Heart left ventricle (tissue), 16 donors: Measurements from ENCODE around the gene ALDH4A1. TPM values are rescaled to one million over a fixed set of nuclear protein-coding genes. Genes with fewer than 3 reads are reported as not detected.
A peak's percentile ranks its signal among the peaks of the same experiment; 100 is the strongest.

Experiments used
- ATAC-seq, 4 donors: fragments of 200-7000 bp; cut with Tn5 transposase; one replicate each; pipeline ENCODE4 v1.9.1; 2020 to 2022; ENCODE audit warnings: moderate library complexity in 4 of 4, mild to moderate bottlenecking in 3 of 4, moderate number of reproducible peaks in 1 of 4
- DNase-seq, 5 donors: peaks; one replicate each; pipeline ENCODE4 v3.0.0-alpha.2; 2020
- H3K27ac ChIP-seq, 12 donors: fragments of 200-600 bp; sonication (generic) in 4 of 12; one replicate each; pipeline versions ENCODE4 v1.5.0 to v1.8.0; 2016 to 2022; ENCODE audit warnings: mild to moderate bottlenecking in 2 of 12
- H3K27me3 ChIP-seq, 9 donors: fragments of 200-600 bp; sonication (generic) in 2 of 9; one replicate each; pipeline versions ENCODE4 v1.5.1 to v1.8.0; 2016 to 2022; ENCODE audit warnings: mild to moderate bottlenecking in 3 of 9
- H3K36me3 ChIP-seq, 9 donors: fragments of 200-600 bp; sonication (generic) in 2 of 9; one replicate each; pipeline versions ENCODE4 v1.5.0 to v1.8.0; 2018 to 2022; ENCODE audit warnings: mild to moderate bottlenecking in 2 of 9
- H3K4me1 ChIP-seq, 12 donors: fragments of 200-600 bp; sonication (generic) in 4 of 12; one replicate each; pipeline versions ENCODE4 v1.5.0 to v1.8.0; 2016 to 2022; ENCODE audit warnings: mild to moderate bottlenecking in 3 of 12
- H3K4me3 ChIP-seq, 12 donors: fragments of 200-600 bp; sonication (generic) in 4 of 12; one replicate each; pipeline versions ENCODE4 v1.5.0 to v1.8.0; 2017 to 2022; ENCODE audit warnings: mild to moderate bottlenecking in 9 of 12, moderate library complexity in 4 of 12
- H3K9me3 ChIP-seq, 12 donors: fragments of 200-600 bp; sonication (generic) in 4 of 12; one replicate each; pipeline versions ENCODE4 v1.5.0 to v1.8.0; 2016 to 2022; ENCODE audit warnings: mild to moderate bottlenecking in 1 of 12
- POLR2A ChIP-seq, 2 donors: fragments of 450-650 bp; IDR thresholded peaks; one replicate each; pipeline ENCODE4 v1.6.1; 2017; ENCODE audit warnings: antibody characterized with exemption in 2 of 2, mild to moderate bottlenecking in 2 of 2, moderate library complexity in 2 of 2
- WGBS, 4 donors: extraction: QIAGEN DNeasy Blood & Tissue Kit in 2 of 4; methylation state at CpG; one replicate each; pipeline versions ENCODE4 v1.1.5 to v1.1.7; 2013 to 2018; 5-methylcytosine and 5-hydroxymethylcytosine counted together
- intact Hi-C, 10 donors: fragments of 100-400 bp; cut with DNase I; formaldehyde crosslinking; loops; one replicate each; pipeline versions ENCODE4 v1.11.1 to v1.14.2; 2022
- polyA plus RNA-seq, 2 donors: library from polyadenylated mRNA; stranded (reverse); fragments of 200-250 nt; gene quantifications; one replicate each; pipeline ENCODE4 v1.2.3, GENCODE V29; 2013
- total RNA-seq, 9 donors: library from RNA; depleted of rRNA in 2 of 9; stranded (reverse); fragments of >200 nt in 2 of 9; fragmentation: NEBNext Ultra II Directional in 3 of 9; extraction: Animal tissue kit (Norgen Biotek cat#: 25700) in 3 of 9; gene quantifications; one replicate each; pipeline versions ENCODE4 v1.1.0 to v1.2.4, GENCODE V29; 2016 to 2023
- TF ChIP-seq, protein P1 (sequence below), 12 donors: fragments of 200-600 bp; sonication (generic) in 4 of 12; IDR thresholded peaks; one replicate each; pipeline versions ENCODE4 v1.5.0 to v1.8.0; 2018 to 2022; ENCODE audit warnings: antibody characterized with exemption in 12 of 12, mild to moderate bottlenecking in 5 of 12
- donor health status: ischemic (EF 13 %, LVEDD 7.1; RV severe dilation, severe dysfunction).
- donor health status: healthy with polysubstance abuse.
- donor health status: DM: no; HTN: yes; CAD: no.
- donor health status: DM: no; HTN: no; CAD: no.
- donor health status: ischemic (EF 25% LVEDD 6.9; RV normal size, moderate dysfunction).
- donor health status: ischemic (EF 25% LVEDD 5.7; RV mildly dilated, moderate dysfunction).
- donor health status: healthy.
- donor health status: DM: yes; HTN: yes; CAD: no.
- donor health status: ischemic (EF 35%, LVEDD 5.7; RV mildly dilated, moderate dysfunction).
- donor health status: nonischemic (EF 11% LVEDD 7.7; RV severe dilation, severe dysfunction).
- donor health status: DM: yes; HTN: yes; CAD: no.
- donor health status: PGD.
- donor health status: ischemic (EF 29% LVEDD 5.4; RV normal size, mild dysfunction).
- donor health status: nonischemic (EF 23%, LVEDD 6.1; RV moderate dilation, normal function).

ALDH4A1 gene
- total and polyA plus RNA-seq, 11 donors = 20.8 to 57.6 (median 30.6) TPM

DNA sequence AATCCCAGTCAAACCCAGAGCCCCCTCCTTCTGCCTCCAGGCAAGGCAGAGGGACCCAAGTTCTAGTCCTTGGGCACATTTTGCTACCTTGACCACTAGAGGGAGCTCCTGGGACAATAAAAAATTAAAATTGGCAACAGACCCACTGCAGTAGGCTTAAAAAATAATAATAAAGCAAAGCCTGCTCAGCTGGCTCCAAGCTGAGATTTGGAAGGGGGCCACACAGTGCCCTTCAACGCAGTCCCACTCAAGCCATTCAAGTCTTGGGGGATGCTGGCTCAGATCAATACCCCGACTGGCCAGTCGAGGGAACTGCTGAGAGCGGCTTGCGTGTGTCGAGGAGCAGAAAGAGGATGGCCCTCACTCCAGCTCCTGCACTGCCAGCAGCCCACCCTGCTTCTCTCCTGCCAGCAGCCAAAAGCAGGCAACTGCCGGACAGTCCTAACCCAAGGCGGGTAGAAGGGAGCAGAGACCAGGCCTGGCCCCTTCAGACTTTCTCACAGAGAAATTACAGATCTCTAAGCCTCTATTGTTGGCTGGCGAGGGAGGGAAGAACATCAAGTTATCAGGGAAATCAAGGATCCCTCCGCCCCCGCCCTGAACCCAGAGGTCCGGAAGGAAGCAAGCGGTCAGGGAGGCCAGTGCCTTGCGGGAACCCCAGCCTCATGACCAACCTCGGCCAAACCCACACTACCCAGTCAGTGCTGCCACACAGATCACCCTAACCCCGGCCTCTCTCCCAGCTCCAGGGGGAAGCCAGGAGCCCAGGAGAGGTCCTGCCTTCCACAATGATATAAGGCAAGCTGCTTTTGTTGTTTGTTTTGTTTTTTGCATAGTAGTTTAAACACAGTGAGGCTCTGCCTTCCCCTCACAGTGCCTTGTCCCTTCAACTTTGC lies 4.9 kb upstream of the ALDH4A1 start:
- 35 to 54% (median 44%) methylated on average over 12 to 16 of the region's 16 CpGs for WGBS, 4 donors
- no peak overlapping the region for H3K4me3 ChIP-seq
- H3K36me3 ChIP-seq = peaks cover 0 to 46% (median 37%) of the 10 kb centered on the region in 9 donors
- H3K27me3 ChIP-seq = no peaks in the 10 kb centered on the region
- TF ChIP-seq, protein P1, sequence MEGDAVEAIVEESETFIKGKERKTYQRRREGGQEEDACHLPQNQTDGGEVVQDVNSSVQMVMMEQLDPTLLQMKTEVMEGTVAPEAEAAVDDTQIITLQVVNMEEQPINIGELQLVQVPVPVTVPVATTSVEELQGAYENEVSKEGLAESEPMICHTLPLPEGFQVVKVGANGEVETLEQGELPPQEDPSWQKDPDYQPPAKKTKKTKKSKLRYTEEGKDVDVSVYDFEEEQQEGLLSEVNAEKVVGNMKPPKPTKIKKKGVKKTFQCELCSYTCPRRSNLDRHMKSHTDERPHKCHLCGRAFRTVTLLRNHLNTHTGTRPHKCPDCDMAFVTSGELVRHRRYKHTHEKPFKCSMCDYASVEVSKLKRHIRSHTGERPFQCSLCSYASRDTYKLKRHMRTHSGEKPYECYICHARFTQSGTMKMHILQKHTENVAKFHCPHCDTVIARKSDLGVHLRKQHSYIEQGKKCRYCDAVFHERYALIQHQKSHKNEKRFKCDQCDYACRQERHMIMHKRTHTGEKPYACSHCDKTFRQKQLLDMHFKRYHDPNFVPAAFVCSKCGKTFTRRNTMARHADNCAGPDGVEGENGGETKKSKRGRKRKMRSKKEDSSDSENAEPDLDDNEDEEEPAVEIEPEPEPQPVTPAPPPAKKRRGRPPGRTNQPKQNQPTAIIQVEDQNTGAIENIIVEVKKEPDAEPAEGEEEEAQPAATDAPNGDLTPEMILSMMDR (IDR thresholded peaks at IDR 0.05) = peak; percentile 75 to 96 (median 90)
- no peak for TF ChIP-seq POLR2A (IDR thresholded peaks at IDR 0.05)
- no peaks in the 10 kb centered on the region for H3K9me3 ChIP-seq
- intact Hi-C loops = loop anchor here (2.0 to 10.0 kb wide), 11 partner anchors 45 to 408 kb away; partner anchors contain the start of genes IFFO2 (in 2 of the 10), AKR7A2 (in 1 of the 10) and SLC66A1 (in 1 of the 10)
- DNase-seq = peak in 4 of 5 donors; percentile 51 to 71 (median 63)
- peak overlapping the region; percentile 20 to 84 (median 68) for H3K27ac ChIP-seq
- peaks cover 0 to 40% (median 29%) of the 10 kb centered on the region in 12 donors for H3K4me1 ChIP-seq
- peak in 3 of 4 donors; percentile 19 to 50 (median 24) for ATAC-seq

DNA sequence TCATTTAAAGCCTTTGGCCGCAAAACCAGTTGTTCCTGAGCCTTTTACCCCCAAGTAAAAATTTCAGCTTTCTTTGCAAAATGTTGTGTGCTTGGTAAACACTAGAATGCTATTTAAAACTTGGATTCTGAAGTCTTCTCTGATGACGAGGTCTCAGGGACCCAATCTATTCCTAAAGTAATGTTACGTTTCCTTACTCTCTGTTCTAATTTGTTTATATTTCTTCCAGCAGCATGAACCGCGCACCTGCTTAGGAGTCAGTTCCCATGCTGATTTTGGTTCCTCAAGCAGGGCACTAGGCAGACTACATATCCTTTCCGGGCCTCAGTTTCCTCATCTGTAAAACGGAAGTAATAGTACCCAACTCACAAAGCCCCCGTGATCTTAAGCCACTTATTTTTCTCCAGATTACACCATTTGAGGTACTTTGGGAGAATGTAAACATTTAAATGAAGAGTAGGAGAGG lies 969 bp upstream of the ALDH4A1 start:
- H3K27me3 ChIP-seq = no peaks in the 10 kb centered on the region
- H3K4me1 ChIP-seq = peaks cover 0 to 44% (median 31%) of the 10 kb centered on the region in 12 donors
- H3K27ac ChIP-seq = peak overlapping the region; percentile 74 to 95 (median 90)
- ATAC-seq (no peak), DNase-seq (no peak)
- H3K36me3 ChIP-seq = peaks cover 0 to 8% (median 4%) of the 10 kb centered on the region in 9 donors
- intact Hi-C loops = loop anchor here in 6 of 10 donors (2.0 to 10.0 kb wide), 6 partner anchors 51 to 411 kb away; partner anchors contain the start of genes AKR7A2 (in 1 of the 6), IFFO2 (in 1 of the 6) and SLC66A1 (in 1 of the 6)
- H3K4me3 ChIP-seq = peak overlapping the region; percentile 54 to 97 (median 80)
- 45 to 52% (median 50%) methylated on average over 8 of the region's 8 CpGs for WGBS, 4 donors
- H3K9me3 ChIP-seq = no peaks in the 10 kb centered on the region
- TF ChIP-seq, protein P1 (IDR thresholded peaks at IDR 0.05) = no peak
- TF ChIP-seq POLR2A (IDR thresholded peaks at IDR 0.05) = no peak

DNA sequence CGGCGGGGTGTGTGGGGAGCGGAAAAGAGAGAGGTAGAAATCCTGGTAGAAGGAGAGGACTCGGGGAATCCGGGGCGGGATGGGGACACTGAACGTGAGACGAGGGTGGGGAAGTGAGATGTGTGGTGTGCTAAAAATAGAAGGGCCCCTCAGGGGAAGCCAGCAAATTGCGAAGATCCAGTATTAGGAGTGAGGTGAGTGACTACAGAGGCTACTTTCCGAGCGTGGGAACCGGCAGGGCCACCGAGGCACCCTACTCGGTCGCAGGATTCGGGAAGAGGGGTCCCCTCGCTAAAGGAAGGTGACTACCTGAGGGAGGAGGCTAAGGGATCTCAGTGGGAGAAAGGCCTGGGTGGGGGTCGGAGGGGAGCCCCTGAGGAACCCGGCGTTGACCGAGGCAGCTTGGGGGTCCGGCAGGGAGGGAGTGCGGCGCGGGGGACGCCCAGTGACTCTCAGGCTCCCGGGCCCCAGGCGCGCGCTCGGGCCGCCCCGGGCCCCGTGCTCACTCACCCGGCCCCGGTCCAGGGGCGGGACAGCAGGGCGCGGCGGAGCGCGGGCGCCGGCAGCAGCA lies 318 bp downstream of the ALDH4A1 start:
- Histone ChIP-seq H3K27me3 (no peaks in the 10 kb centered on the region), H3K36me3 (peaks cover 0 to 8% (median 0%) of the 10 kb centered on the region in 9 donors), H3K27ac (peak overlapping the region; percentile 74 to 95 (median 92)), H3K4me3 (peak overlapping the region; percentile 60 to 97 (median 85)), H3K4me1 (peaks cover 0 to 31% (median 18%) of the 10 kb centered on the region in 12 donors), H3K9me3 (no peaks in the 10 kb centered on the region)
- 0 to 1% (median 0%) methylated on average over 19 to 44 of the region's 44 CpGs for WGBS, 4 donors
- ATAC-seq = peak in 2 of 4 donors; percentile 2 to 28
- TF ChIP-seq, protein P1 (IDR thresholded peaks at IDR 0.05) = no peak
- TF ChIP-seq POLR2A (IDR thresholded peaks at IDR 0.05) = no peak
- intact Hi-C loops = loop anchor here in 6 of 10 donors (2.0 to 10.0 kb wide), 6 partner anchors 53 to 413 kb away; partner anchors contain the start of genes AKR7A2 (in 1 of the 6), IFFO2 (in 1 of the 6) and SLC66A1 (in 1 of the 6)
- DNase-seq = peak in 1 of 5 donors; percentile 38
